ENCODE results near the gene MYO1B. TPM values are rescaled to one million over a fixed set of nuclear protein-coding genes. Genes with fewer than 3 reads are reported as not detected.
A peak's percentile ranks its signal among the peaks of the same experiment; 100 is the strongest.

Gene MYO1B
- total and polyA plus RNA-seq, 2 of the 4 experiments (the other 2 are of a cell fraction) = 57.2 to 116 TPM

DNA sequence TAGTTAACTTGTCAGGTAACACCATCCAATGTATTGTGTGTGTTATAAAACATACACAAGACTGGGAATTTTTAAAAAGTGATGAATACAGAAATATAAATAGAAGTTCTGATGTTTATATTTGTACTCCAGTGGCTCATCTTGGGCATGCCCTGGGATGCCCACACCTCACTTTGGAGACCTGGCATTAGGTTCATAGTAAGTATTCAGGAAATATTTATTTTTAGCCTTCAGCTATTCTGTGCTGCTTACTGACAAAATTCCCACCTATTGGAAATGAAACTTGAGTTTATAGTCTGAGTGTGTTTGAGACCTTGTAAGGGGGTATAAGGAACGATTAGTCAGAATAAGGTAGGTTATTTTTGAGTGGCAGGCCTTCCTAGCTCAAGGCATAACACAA lies 67.5 kb downstream of the MYO1B start:
- Histone ChIP-seq H3K9me1 (ENCODE audit: insufficient read depth, low read length) (0 out of 2 replicates have a peak, but pooled peaks cover 7% of the 10 kb centered on the region), H4K91ac (ENCODE audit: insufficient read depth, low read depth, low read length) (no peak overlapping the region), H4K5ac (ENCODE audit: low read depth, low read length) (no peak overlapping the region; the same call in 1 of the 2 replicates), H2AFZ (replicated peaks; ENCODE audit: low read length, poor library complexity) (no peak overlapping the region), H3K4ac (ENCODE audit: low read depth, low read length) (no peak overlapping the region), H3K18ac (ENCODE audit: low read depth, low read length) (peak overlapping the region; percentile 48; the same call in 1 of the 2 replicates), H3K27me3 (ENCODE audit: control insufficient read depth, insufficient read depth, low read length) (no peaks in the 10 kb centered on the region), H3K36me3 (ENCODE audit: control insufficient read depth, insufficient read depth, low read length) (peaks cover 3% of the 10 kb centered on the region; the same call in 1 of the 2 replicates), H3K9ac (ENCODE audit: low read depth, low read length) (no peak overlapping the region), H4K8ac (ENCODE audit: low read depth in 2 of 2, low read length in 2 of 2) (no peak overlapping the region), H2BK120ac (ENCODE audit: low read depth, low read length) (no peak overlapping the region), H4K20me1 (ENCODE audit: insufficient read depth, low read length) (peaks cover 3% of the 10 kb centered on the region; the same call in 1 of the 2 replicates), H3K4me1 (ENCODE audit: control insufficient read depth, insufficient read depth, low read length) (peaks cover 12% of the 10 kb centered on the region), H2AK9ac (replicated peaks; ENCODE audit: low read depth, low read length, poor library complexity) (no peak overlapping the region), H3K4me2 (ENCODE audit: low read depth, low read length) (no peak overlapping the region), H2BK15ac (ENCODE audit: low read depth, low read length) (no peak overlapping the region), H3K14ac (replicated peaks; ENCODE audit: low read depth, low read length) (no peak overlapping the region), H2BK20ac (ENCODE audit: low read depth, low read length) (no peak overlapping the region), H3K23ac (ENCODE audit: low read depth, low read length) (no peak overlapping the region), H3K27ac (ENCODE audit: insufficient read depth, low read length) (no peak overlapping the region), H3K4me3 (ENCODE audit: insufficient read depth, low read depth, low read length) (no peak overlapping the region), H2BK5ac (ENCODE audit: low read depth, low read length, poor library complexity, severe bottlenecking) (no peak overlapping the region), H3K56ac (ENCODE audit: extremely low read depth, insufficient read depth, low read length) (no peak overlapping the region), H3K9me3 (ENCODE audit: control insufficient read depth, insufficient read depth, low read length) (no peaks in the 10 kb centered on the region), H2AK5ac (ENCODE audit: low read depth, low read length) (no peak overlapping the region), H3K79me1 (ENCODE audit: low read depth in 1 of 2, low read length in 2 of 2) (peaks cover 27 to 72% of the 10 kb centered on the region in 2 experiments)
- dilution Hi-C loops (cut with HindIII; ENCODE audit: low sequenced_read_pairs, unreplicated experiment) = no loop called here
- no CpG with 5 or more reads among the region's 1 CpG for WGBS, 2 experiments (ENCODE audit: extremely low coverage in 2 of 2, insufficient read length in 1 of 2)
- no peak for ATAC-seq (ENCODE audit: low read depth)
- TF ChIP-seq FOS (IDR thresholded peaks at IDR 0.05; ENCODE audit: low read depth, low read length) = no peak
- no peak for TF ChIP-seq RAD21 (IDR thresholded peaks at IDR 0.05; ENCODE audit: low read length)
- no peak for TF ChIP-seq POLR2A (IDR thresholded peaks at IDR 0.05; ENCODE audit: low read depth, low read length)
- no peak for TF ChIP-seq CEBPB (IDR thresholded peaks at IDR 0.05; ENCODE audit: low read depth, low read length)
- TF ChIP-seq, protein P1, sequence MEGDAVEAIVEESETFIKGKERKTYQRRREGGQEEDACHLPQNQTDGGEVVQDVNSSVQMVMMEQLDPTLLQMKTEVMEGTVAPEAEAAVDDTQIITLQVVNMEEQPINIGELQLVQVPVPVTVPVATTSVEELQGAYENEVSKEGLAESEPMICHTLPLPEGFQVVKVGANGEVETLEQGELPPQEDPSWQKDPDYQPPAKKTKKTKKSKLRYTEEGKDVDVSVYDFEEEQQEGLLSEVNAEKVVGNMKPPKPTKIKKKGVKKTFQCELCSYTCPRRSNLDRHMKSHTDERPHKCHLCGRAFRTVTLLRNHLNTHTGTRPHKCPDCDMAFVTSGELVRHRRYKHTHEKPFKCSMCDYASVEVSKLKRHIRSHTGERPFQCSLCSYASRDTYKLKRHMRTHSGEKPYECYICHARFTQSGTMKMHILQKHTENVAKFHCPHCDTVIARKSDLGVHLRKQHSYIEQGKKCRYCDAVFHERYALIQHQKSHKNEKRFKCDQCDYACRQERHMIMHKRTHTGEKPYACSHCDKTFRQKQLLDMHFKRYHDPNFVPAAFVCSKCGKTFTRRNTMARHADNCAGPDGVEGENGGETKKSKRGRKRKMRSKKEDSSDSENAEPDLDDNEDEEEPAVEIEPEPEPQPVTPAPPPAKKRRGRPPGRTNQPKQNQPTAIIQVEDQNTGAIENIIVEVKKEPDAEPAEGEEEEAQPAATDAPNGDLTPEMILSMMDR (conservative IDR thresholded peaks at IDR 0.05; ENCODE audit: low read depth, low read length) = no peak
- TF ChIP-seq, protein P2, sequence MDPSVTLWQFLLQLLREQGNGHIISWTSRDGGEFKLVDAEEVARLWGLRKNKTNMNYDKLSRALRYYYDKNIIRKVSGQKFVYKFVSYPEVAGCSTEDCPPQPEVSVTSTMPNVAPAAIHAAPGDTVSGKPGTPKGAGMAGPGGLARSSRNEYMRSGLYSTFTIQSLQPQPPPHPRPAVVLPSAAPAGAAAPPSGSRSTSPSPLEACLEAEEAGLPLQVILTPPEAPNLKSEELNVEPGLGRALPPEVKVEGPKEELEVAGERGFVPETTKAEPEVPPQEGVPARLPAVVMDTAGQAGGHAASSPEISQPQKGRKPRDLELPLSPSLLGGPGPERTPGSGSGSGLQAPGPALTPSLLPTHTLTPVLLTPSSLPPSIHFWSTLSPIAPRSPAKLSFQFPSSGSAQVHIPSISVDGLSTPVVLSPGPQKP (IDR thresholded peaks at IDR 0.05; ENCODE audit: borderline replicate concordance, low read depth, low read length) = no peak
- no peak for TF ChIP-seq SMC3 (IDR thresholded peaks at IDR 0.05; ENCODE audit: low read depth, low read length)
- no peak for TF ChIP-seq MAZ (IDR thresholded peaks at IDR 0.05; ENCODE audit: borderline replicate concordance, low read depth, low read length)
- TF ChIP-seq MAFK (IDR thresholded peaks at IDR 0.05; ENCODE audit: low read depth, low read length) = no peak
- TF ChIP-seq RCOR1 (IDR thresholded peaks at IDR 0.05; ENCODE audit: insufficient replicate concordance, low read length) = no peak
- no peak for TF ChIP-seq MXI1 (IDR thresholded peaks at IDR 0.05; ENCODE audit: borderline replicate concordance, low read depth, low read length)
- TF ChIP-seq NFE2L2 (IDR thresholded peaks at IDR 0.05; ENCODE audit: low read depth, low read length) = no peak
- no peak for TF ChIP-seq CHD1 (IDR thresholded peaks at IDR 0.05; ENCODE audit: low read depth, low read length)
- no peak for TF ChIP-seq BHLHE40 (IDR thresholded peaks at IDR 0.05; ENCODE audit: low read depth, low read length)
- TF ChIP-seq, protein P3, sequence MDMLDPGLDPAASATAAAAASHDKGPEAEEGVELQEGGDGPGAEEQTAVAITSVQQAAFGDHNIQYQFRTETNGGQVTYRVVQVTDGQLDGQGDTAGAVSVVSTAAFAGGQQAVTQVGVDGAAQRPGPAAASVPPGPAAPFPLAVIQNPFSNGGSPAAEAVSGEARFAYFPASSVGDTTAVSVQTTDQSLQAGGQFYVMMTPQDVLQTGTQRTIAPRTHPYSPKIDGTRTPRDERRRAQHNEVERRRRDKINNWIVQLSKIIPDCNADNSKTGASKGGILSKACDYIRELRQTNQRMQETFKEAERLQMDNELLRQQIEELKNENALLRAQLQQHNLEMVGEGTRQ (IDR thresholded peaks at IDR 0.05; ENCODE audit: low read depth, low read length) = no peak
- TF ChIP-seq RFX5 (IDR thresholded peaks at IDR 0.05; ENCODE audit: low read depth, low read length) = no peak
- ChIA-PET POLR2A (ENCODE audit: unreplicated experiment) (no interaction called here), CTCF (interaction anchor here (0.5 kb wide), 1 partner anchor 335 kb away, joined by 6 read pairs; no protein-coding TSS in a partner anchor)
- in situ Hi-C loops (cut with MboI; ENCODE audit: low sequenced_read_pairs) = no loop called here
- intact Hi-C loops (cut with micrococcal nuclease) = no loop called here
- no TSS peak for BruUV-seq (replicated peaks)
- DNase-seq = no peak

Measured in IMR-90 (cell line).